Activated CD4-positive, alpha-beta T cell treated with anti-CD3 and anti-CD28 coated beads for 36 hours (primary cell): ENCODE measurements around the gene YIF1B. TPM values are rescaled to one million over a fixed set of nuclear protein-coding genes. Genes with fewer than 3 reads are reported as not detected.

Experiments
- ATAC-seq: fragments of 200-7000 bp; cut with Tn5 transposase; one replicate; pipeline ENCODE4 v1.10.0; 2021; ENCODE audit warnings: mild to moderate bottlenecking, moderate library complexity
- CTCF ChIA-PET: fragments of 350-600 bp; sonication (Branson Sonifier 250); formaldehyde crosslinking; loops from one replicate; lab custom pipeline; 2021; ENCODE audit warnings: antibody characterized with exemption; lab: Charles Lee
- POLR2A ChIA-PET: fragments of 350-600 bp; sonication (Branson Sonifier 250); formaldehyde crosslinking; loops from one replicate; lab custom pipeline; 2021; ENCODE audit warnings: antibody characterized with exemption, inconsistent platforms; lab: Charles Lee
- DNase-seq: peaks from one replicate; pipeline ENCODE4 v3.0.0-alpha.2; 2020
- H3K27ac Mint-ChIP-seq: one replicate; pipeline ENCODE4 v1.8.0; 2021; ENCODE audit warnings: mixed read lengths
- H3K27me3 Mint-ChIP-seq: one replicate; pipeline ENCODE4 v1.8.0; 2021; ENCODE audit warnings: mixed read lengths
- H3K36me3 Mint-ChIP-seq: one replicate; pipeline ENCODE4 v1.8.0; 2021; ENCODE audit warnings: low read depth, mixed read lengths
- H3K4me1 Mint-ChIP-seq: one replicate; pipeline ENCODE4 v1.8.0; 2021; ENCODE audit warnings: mixed read lengths
- H3K4me3 Mint-ChIP-seq: one replicate; pipeline ENCODE4 v1.8.0; 2021; ENCODE audit warnings: mild to moderate bottlenecking, moderate library complexity, mixed read lengths
- H3K9me3 Mint-ChIP-seq: one replicate; pipeline ENCODE4 v1.8.0; 2021; ENCODE audit warnings: low read depth, mixed read lengths
- intact Hi-C, 2 experiments: fragments of 100-400 bp; cut with DNase I in 1 of 2; cut with micrococcal nuclease in 1 of 2; formaldehyde crosslinking; loops; one replicate each; pipeline versions ENCODE4 v1.14.2 to v1.15.1; 2022 to 2024; cut with DNase I, micrococcal nuclease
- total RNA-seq, 2 experiments: library from RNA; stranded (reverse); gene quantifications; one replicate each; pipeline ENCODE4 v1.2.3, GENCODE V29; 2021

YIF1B gene
- total RNA-seq, 2 experiments from 2014 or later = 76.3 to 90.1 TPM

DNA sequence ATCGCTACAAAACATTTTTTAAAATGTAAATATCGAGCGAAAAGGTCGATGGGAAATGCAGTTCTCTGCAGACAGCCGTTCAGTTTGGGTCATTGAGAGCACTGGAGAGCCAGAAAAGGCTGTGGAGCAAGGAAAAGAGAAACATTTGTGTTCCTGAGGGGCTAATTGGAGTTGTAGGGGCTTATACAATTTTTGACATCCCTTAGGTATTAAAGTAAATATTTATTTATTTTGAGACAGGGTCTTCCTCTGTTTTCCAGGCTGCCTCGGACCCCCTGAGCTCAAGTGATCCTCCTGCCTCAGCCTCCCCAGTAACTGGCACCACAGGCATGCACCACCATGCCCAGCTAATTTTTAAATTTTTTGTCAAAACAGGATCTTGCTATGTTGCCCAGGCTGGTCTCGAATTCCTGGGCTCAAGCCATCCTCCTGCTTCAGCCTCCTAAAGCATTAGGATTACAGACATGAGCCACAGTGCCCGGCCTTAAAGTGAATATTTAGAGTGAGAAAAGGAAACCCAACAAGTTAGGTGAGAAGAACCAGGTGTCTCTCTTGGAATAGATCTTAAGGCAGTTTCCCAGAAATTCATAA lies 825 bp upstream of the YIF1B start:
- H3K27me3 Mint-ChIP-seq = no peaks in the 10 kb centered on the region
- no peaks in the 10 kb centered on the region for H3K36me3 Mint-ChIP-seq
- ChIA-PET CTCF (no interaction called here), POLR2A (no interaction called here)
- ATAC-seq = peak; percentile 3
- no peak for DNase-seq
- no peaks in the 10 kb centered on the region for H3K9me3 Mint-ChIP-seq
- intact Hi-C loops = loop anchor here (1.0 to 5.0 kb wide), 13 partner anchors 20 to 1469 kb away; partner anchors contain the start of genes SPINT2 (in 2 of the 2), ACTN4 (in 1 of the 2), FAM98C (in 1 of the 2) and GGN (in 1 of the 2)
- H3K4me1 Mint-ChIP-seq = peaks cover 41% of the 10 kb centered on the region
- H3K4me3 Mint-ChIP-seq = peak overlapping the region; percentile 94
- peak overlapping the region; percentile 92 for H3K27ac Mint-ChIP-seq

DNA sequence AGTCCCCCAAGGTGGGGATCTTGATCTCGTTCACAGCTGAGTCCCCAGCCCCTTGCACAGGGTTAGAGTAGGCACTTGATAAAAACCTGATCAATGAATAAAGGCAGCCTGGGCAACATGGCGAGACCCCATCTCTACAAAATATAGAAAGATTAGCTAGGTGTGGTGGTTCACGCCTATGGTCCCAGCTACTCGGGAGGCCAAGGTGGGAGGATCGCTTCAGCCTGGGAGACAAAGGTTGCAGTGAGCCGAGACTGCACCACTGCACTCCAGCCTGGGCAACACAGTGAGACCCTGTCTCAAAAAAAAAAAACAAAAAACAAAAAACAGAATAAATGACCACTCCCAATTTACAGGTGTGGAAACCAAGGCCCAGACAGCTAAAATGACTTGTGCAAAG lies 4.8 kb downstream of the YIF1B start:
- intact Hi-C loops = no loop called here
- CTCF ChIA-PET = no interaction called here

DNA sequence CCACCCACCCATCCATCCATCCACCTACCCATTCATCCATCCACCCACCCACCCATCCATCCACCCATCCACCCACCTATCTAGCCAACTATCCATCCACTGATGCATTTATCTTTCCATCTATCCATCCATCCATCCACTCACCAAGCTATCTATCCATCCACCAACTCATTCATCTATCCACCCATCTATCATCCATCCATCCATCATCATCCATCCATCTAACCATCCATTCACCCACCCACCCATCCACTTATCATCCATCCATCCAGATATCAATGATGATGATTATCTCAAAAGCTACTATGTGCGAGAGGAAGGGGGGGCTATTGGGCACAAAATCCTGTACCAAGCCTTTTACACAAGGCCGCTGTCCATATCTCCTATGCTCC lies 5.5 kb downstream of the YIF1B start:
- Mint-ChIP-seq H3K27ac (no peak overlapping the region), H3K4me1 (peaks cover 8% of the 10 kb centered on the region), H3K4me3 (no peak overlapping the region), H3K27me3 (no peaks in the 10 kb centered on the region), H3K36me3 (peaks cover 14% of the 10 kb centered on the region), H3K9me3 (no peaks in the 10 kb centered on the region)
- ChIA-PET POLR2A (no interaction called here), CTCF (no interaction called here)
- ATAC-seq = no peak
- DNase-seq = no peak
- intact Hi-C loops = no loop called here

More for the DNA sequence above, 4.8 kb downstream of the YIF1B start:
- Mint-ChIP-seq H3K4me1 (peaks cover 9% of the 10 kb centered on the region), H3K36me3 (peaks cover 14% of the 10 kb centered on the region), H3K9me3 (no peaks in the 10 kb centered on the region), H3K27ac (no peak overlapping the region), H3K4me3 (no peak overlapping the region), H3K27me3 (no peaks in the 10 kb centered on the region)
- POLR2A ChIA-PET = no interaction called here
- ATAC-seq = no peak
- no peak for DNase-seq

DNA sequence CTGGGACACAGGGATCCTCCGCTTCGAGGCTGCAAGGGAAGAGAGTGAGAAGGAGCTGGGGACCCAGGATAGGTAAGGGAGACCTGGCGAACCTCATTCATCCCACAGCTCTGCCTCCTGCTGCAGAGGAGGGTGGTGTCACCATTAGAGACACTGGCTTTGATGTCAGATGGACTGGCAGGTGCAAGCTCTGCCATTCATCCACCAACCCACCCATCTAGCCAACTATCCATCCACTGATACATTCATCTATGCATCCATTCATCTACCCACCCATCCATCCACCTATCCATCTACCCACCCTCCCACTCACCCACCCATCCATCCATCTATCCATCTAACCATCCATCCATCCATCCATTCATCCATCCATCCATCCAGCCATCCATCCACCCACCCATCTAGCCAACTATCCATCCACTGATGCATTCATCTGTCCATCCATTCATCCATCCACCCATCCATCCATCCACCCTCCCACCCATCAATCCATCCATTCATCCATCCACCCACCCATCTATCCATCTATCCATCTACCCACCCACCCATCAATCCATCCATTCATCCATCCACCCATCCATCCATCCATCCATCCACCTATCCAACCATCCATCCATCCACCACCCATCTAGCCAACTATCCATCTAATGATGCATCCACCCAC lies 6.0 kb downstream of the YIF1B start:
- ATAC-seq (no peak), DNase-seq (no peak)
- intact Hi-C loops = no loop called here
- H3K27ac Mint-ChIP-seq = no peak overlapping the region
- peaks cover 14% of the 10 kb centered on the region for H3K36me3 Mint-ChIP-seq
- peaks cover 5% of the 10 kb centered on the region for H3K4me1 Mint-ChIP-seq
- no peaks in the 10 kb centered on the region for H3K27me3 Mint-ChIP-seq
- ChIA-PET POLR2A (no interaction called here), CTCF (no interaction called here)
- no peaks in the 10 kb centered on the region for H3K9me3 Mint-ChIP-seq
- H3K4me3 Mint-ChIP-seq = no peak overlapping the region

DNA sequence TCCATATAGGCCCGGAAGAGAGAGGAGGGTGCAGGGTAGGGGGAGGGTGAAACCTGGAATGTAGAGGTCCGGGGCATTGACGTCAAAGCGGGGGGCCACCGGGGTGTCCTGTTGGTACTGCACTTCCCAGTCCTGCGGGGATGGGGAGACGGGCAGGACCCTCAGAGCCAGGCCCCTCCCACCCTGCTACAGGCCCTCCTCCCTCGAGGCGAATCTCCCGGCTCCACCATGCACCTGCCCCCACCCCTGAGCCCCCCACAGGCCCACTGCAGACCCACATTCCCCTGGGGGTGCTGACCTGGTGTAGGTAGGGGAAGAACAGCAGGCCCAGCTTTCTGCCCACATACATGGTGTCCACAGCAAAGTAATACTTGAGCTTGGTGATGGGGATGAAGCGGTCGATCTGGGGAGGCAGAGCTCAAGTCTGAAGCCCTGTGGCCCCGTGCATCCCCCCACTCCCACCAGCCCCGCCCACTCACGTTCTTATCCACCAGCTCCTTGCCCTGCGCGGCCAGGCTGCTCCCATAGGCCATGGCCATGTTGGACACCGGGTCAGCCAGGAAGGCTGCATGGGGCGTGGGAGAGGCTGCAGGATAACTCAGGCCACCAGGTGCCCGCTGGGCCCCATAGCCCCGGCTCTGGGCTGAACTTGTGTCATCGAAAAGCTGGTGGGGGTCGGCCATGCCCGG lies 6.7 kb downstream of the YIF1B start:
- Mint-ChIP-seq H3K27ac (no peak overlapping the region), H3K9me3 (no peaks in the 10 kb centered on the region)

DNA sequence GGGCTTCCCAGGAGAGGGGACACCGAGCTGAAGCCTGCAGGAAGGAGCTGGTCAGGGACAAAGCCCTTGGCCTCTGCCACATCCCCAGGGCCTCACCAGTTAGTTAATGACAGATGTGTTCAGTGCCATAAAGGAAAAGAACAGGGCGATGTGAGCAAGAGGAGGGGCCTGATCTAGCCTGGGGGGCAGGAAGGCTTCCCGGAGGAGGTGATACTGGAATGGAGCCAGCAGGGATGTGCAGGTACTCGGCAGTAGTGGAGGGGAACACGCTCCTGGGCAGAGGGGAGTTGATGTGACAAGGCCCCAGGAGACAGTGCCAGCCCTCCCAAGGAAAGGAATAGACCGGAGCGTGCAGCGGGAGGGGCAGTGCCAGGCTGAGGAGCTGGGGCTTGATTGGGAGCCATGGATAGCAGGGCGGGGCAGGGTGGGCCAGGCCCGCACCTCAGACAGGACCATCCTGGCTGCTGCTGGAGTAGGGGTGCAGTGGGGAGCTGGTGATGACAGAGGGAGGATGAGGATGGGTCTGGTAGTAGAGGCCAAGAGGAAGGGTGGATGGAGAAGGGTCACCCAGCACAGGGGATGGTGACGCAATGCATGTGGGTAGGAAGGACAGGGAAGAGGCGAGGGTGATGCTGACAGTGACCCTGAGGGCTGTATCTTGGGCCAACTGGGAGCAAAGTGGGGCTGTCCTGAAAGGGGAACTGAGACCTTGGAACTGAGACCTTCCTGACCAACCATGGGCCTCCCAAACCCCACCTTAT lies 7.6 kb downstream of the YIF1B start:
- ChIA-PET CTCF (no interaction called here), POLR2A (no interaction called here)
- no peak for ATAC-seq
- intact Hi-C loops = no loop called here
- Mint-ChIP-seq H3K27me3 (no peaks in the 10 kb centered on the region), H3K36me3 (peaks cover 14% of the 10 kb centered on the region), H3K9me3 (no peaks in the 10 kb centered on the region), H3K4me1 (no peaks in the 10 kb centered on the region), H3K4me3 (no peak overlapping the region), H3K27ac (no peak overlapping the region)
- DNase-seq = no peak

More for the DNA sequence above, 6.7 kb downstream of the YIF1B start:
- POLR2A ChIA-PET = no interaction called here
- no peak overlapping the region for H3K4me3 Mint-ChIP-seq
- no peak for ATAC-seq
- no peak for DNase-seq
- H3K4me1 Mint-ChIP-seq = peaks cover 2% of the 10 kb centered on the region
- H3K36me3 Mint-ChIP-seq = peaks cover 14% of the 10 kb centered on the region
- H3K27me3 Mint-ChIP-seq = no peaks in the 10 kb centered on the region
- CTCF ChIA-PET = no interaction called here
- intact Hi-C loops = no loop called here

DNA sequence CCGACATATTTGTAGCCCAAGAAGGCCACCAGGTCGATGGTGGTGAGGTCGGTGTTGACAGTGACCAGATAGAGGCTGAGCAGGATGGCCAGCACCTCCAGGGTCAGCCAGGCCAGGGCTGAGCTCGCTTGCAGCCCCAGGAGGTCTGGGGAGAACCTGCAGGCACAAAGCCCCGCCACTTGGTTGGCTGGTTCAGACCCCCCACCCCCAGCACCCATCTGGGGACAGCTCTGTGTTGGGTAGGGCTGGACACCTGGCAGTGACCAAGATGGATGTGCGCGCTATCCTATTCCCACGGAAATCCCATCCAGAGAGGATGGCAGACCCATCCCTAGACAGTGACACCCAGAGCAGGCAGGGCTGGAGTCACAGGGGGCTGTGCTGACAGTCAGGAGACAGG lies 8.2 kb downstream of the YIF1B start:
- no peak overlapping the region for H3K4me3 Mint-ChIP-seq
- no peak overlapping the region for H3K27ac Mint-ChIP-seq
- POLR2A ChIA-PET = no interaction called here
- no peaks in the 10 kb centered on the region for H3K4me1 Mint-ChIP-seq
- no peaks in the 10 kb centered on the region for H3K9me3 Mint-ChIP-seq
- no peak for DNase-seq
- intact Hi-C loops = no loop called here
- CTCF ChIA-PET = no interaction called here
- peaks cover 17% of the 10 kb centered on the region for H3K36me3 Mint-ChIP-seq
- ATAC-seq = no peak
- no peaks in the 10 kb centered on the region for H3K27me3 Mint-ChIP-seq

DNA sequence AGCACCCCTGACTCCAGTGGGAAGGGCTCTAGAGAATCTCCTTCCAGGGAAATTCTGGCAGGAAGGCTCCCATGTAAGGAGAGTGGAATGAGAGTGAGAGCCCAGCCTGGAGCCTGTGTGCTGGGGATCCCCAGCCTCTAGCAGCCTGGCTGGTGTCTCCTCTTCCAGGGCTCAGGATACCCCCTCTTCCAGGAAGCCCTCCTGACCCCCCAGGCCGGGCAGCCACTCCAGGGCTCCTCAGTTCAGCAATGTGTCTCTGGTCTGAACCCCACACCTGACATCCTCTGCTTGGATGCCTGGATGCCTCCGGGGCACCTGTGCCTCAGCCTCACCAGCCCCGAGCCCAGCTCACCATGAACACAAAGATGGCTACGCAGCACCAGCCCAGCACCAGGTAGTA lies 8.7 kb downstream of the YIF1B start:
- Mint-ChIP-seq H3K27me3 (no peaks in the 10 kb centered on the region), H3K27ac (no peak overlapping the region), H3K9me3 (no peaks in the 10 kb centered on the region), H3K36me3 (peaks cover 18% of the 10 kb centered on the region), H3K4me3 (no peak overlapping the region), H3K4me1 (no peaks in the 10 kb centered on the region)
- ATAC-seq = no peak
- CTCF ChIA-PET = no interaction called here
- intact Hi-C loops = no loop called here
- DNase-seq = no peak
- POLR2A ChIA-PET = no interaction called here

DNA sequence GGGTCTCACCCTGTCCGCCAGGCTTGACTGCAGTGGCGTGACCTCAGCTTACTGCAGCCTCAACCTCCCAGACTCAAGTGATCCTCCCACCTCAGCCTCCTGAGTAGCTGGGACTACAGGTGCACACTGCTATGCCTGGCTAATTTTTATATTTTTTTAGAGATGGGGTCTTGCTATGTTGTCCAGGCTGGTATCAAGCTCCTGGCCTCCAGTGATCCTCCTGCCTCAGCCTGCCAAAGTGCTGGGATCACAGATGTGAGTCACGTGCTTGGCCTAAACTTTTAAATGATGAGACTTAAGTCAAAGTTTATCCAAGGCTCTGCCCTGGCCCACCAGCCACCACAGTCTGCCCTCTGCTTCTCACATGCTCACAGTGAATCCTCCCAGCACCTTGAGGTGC lies 9.5 kb downstream of the YIF1B start:
- ChIA-PET CTCF (interaction anchor here (0.7 kb wide), 1 partner anchor 13 kb away, joined by 3 read pairs; no protein-coding TSS in a partner anchor), POLR2A (no interaction called here)
- DNase-seq (no peak), ATAC-seq (no peak)
- Mint-ChIP-seq H3K4me3 (no peak overlapping the region), H3K4me1 (no peaks in the 10 kb centered on the region), H3K27ac (no peak overlapping the region), H3K27me3 (no peaks in the 10 kb centered on the region), H3K36me3 (peaks cover 18% of the 10 kb centered on the region), H3K9me3 (no peaks in the 10 kb centered on the region)
- intact Hi-C loops = no loop called here

DNA sequence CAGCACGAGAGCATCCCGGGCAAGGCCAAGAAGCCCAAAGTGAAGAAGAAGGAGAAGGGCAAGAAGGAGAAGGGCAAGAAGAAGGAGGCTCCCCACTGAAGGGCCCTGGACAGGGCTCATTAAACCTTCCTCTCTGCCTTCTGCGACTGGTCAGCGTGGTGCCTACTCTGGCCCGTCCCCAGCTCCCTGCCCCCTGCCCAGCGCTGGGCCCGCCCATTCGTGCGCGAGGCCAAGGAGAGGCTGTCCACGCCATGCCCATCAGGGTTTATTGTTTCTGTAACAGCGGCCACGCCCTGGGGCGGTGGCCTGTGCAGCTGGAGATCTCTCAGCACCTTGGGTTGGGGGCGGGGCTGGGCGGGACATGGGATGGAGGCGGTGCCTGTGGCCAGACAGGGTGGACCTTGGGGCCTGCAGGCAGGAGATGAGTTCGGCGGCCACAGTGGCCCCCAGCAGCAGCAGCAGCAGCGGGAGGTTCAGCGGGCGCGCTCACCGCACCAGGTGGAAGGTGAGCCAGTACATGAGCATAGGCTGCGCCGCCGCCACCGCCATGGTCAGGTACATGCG lies 10.8 kb downstream of the YIF1B start:
- DNase-seq = no peak
- intact Hi-C loops = no loop called here
- POLR2A ChIA-PET = interaction anchor here (0.5 kb wide), 1 partner anchor 1638 kb away, joined by 3 read pairs; no protein-coding TSS in a partner anchor
- Mint-ChIP-seq H3K4me3 (no peak overlapping the region), H3K4me1 (no peaks in the 10 kb centered on the region), H3K36me3 (peaks cover 11% of the 10 kb centered on the region), H3K9me3 (no peaks in the 10 kb centered on the region), H3K27ac (no peak overlapping the region), H3K27me3 (no peaks in the 10 kb centered on the region)
- CTCF ChIA-PET = no interaction called here
- no peak for ATAC-seq

DNA sequence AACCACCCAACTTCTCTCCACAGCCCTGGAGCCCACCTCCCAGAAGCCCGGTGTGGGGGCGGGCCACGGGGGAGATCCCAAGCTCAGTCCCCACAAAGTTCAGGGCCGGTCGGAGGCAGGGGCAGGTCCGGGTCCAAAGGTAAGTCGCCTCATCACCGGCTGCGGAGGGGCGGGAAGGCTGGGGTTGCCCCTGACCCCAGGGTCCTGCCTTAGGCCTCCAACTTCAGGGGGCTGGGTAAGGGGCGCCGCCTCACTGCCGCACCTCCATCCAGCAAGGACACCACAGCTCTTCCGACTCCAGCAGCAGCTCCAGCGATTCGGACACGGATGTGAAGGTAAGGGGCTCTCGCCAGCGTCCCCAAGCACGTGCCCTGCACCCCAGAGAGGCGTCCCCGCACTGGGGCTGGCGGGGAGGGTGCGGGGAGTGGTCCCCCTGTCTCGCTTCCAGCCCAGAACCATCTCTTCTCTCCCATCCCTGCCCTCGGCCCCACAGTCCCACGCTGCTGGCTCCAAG lies 11.3 kb downstream of the YIF1B start:
- no peaks in the 10 kb centered on the region for H3K27me3 Mint-ChIP-seq
- H3K27ac Mint-ChIP-seq = no peak overlapping the region
- ATAC-seq = no peak
- intact Hi-C loops = no loop called here
- peaks cover 11% of the 10 kb centered on the region for H3K36me3 Mint-ChIP-seq
- H3K4me3 Mint-ChIP-seq = no peak overlapping the region
- no peaks in the 10 kb centered on the region for H3K9me3 Mint-ChIP-seq
- POLR2A ChIA-PET = interaction anchor here (0.5 kb wide), 1 partner anchor 1637 kb away, joined by 3 read pairs; no protein-coding TSS in a partner anchor
- no peak for DNase-seq
- no peaks in the 10 kb centered on the region for H3K4me1 Mint-ChIP-seq
- CTCF ChIA-PET = interaction anchor here (0.6 kb wide), 1 partner anchor 435 kb away, joined by 5 read pairs; no protein-coding TSS in a partner anchor
